Measurements from ENCODE around the gene TMED9.

The TMED9 gene

GRCh38 chr5:177550122-177550521 is 41.9 kb upstream of the TMED9 start:
- no peak for TF ChIP-seq CTCF (conservative IDR thresholded peaks at IDR 0.05; ENCODE audit: control insufficient read depth, insufficient read depth, low read depth, low read length)
- no peak overlapping the region for H3K4me3 ChIP-seq (ENCODE audit: control insufficient read depth, low read depth, low read length)
- DNase-seq (ENCODE audit: low read depth), result no peak

DNA sequence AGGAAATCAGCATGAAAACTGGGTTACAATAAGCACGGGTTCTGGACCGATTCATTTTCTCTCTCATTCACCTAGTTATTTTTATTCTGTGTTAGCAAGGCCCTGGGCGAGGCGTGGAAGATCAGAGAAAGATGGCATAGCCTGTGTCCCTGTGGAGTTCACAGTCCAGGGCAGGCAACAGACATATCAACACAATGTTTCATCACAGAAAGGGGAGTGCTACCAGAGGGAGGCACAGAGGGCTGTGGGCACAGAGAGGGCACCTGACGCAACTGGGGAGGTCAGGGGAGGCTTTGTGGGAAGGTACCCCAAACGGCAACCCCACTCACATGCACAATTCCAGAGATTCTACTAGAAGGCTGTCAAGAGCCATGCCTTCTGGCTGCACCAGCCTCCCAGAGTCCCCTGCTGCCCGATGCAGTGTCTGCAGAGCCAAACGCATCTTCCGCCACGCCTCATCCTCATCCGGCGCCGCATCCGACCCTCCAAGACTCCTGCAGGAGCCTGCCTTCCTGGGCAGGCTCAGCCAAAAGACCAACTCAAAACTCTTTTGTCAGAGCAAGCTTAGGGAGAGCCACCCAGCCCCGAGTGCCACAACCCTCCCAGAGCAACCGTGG is 39.1 kb upstream of the TMED9 start:
- no peak for TF ChIP-seq CTCF (conservative IDR thresholded peaks at IDR 0.05; ENCODE audit: control insufficient read depth, insufficient read depth, low read depth, low read length)
- peak overlapping the region; percentile 80 for H3K4me3 ChIP-seq (ENCODE audit: control insufficient read depth, low read depth, low read length)
- peak; percentile 27 for DNase-seq (ENCODE audit: low read depth)

- no peak for TF ChIP-seq CTCF (conservative IDR thresholded peaks at IDR 0.05; ENCODE audit: control insufficient read depth, insufficient read depth, low read depth, low read length)
- peak overlapping the region; percentile 80 for H3K4me3 ChIP-seq (ENCODE audit: control insufficient read depth, low read depth, low read length)
- DNase-seq (ENCODE audit: low read depth), result no peak
Measured at GRCh38 chr5:177553671-177554429, 38.2 kb upstream of the TMED9 start.

- peak within 1 kb of the TSS; percentile 80 for H3K4me3 ChIP-seq (ENCODE audit: control insufficient read depth, low read depth, low read length)
- TF ChIP-seq CTCF (conservative IDR thresholded peaks at IDR 0.05; ENCODE audit: control insufficient read depth, insufficient read depth, low read depth, low read length), result peak; percentile 28
- DNase-seq (ENCODE audit: low read depth), result peak; percentile 85
Measured at GRCh38 chr5:177554474-177555111, 37.4 kb upstream of the TMED9 start, which contains the start of gene FAM193B. TSS of gene FAM193B (minus strand) at chr5:177554563. CDS start at chr5:177554458, 105 bp downstream.

GRCh38 chr5:177555228-177555627 is 36.8 kb upstream of the TMED9 start:
- no peak for DNase-seq (ENCODE audit: low read depth)
- no peak overlapping the region for H3K4me3 ChIP-seq (ENCODE audit: control insufficient read depth, low read depth, low read length)
- no peak for TF ChIP-seq CTCF (conservative IDR thresholded peaks at IDR 0.05; ENCODE audit: control insufficient read depth, insufficient read depth, low read depth, low read length)

- H3K4me3 ChIP-seq (ENCODE audit: control insufficient read depth, low read depth, low read length), result no peak overlapping the region
- DNase-seq (ENCODE audit: low read depth), result no peak
- no peak for TF ChIP-seq CTCF (conservative IDR thresholded peaks at IDR 0.05; ENCODE audit: control insufficient read depth, insufficient read depth, low read depth, low read length)
Measured at GRCh38 chr5:177555665-177556064, 36.3 kb upstream of the TMED9 start.

Data from fibroblast of mammary gland (primary cell).